HG03135 (cell line): ENCODE data around the gene SLC39A5.
A peak's percentile ranks its signal among the peaks of the same experiment; 100 is the strongest.
"Not testable (repeated sequence)": the region's sequence is repeated elsewhere in the genome, so short reads cannot be mapped to it uniquely, and the experiment has no call there.

ENCODE experiments used
- ATAC-seq: cut with Tn5 transposase; IDR thresholded peaks from one replicate; pipeline ENCODE4 v1.9.1; 2021; ENCODE audit warnings: mild to moderate bottlenecking, moderate library complexity; ENCODE audit not compliant: unreplicated experiment

SLC39A5 gene

GRCh38 chr12:56242986-56243385 is 13.1 kb downstream of the SLC39A5 start:
- ATAC-seq, result no peak

- no peak for ATAC-seq
These were observed 13.9 kb downstream of the SLC39A5 start for GRCh38 chr12:56243731-56244181.

- no peak for ATAC-seq
These were observed 14.6 kb downstream of the SLC39A5 start for GRCh38 chr12:56244494-56244893.

- ATAC-seq, result no peak
These were observed 18.1 kb downstream of the SLC39A5 start for GRCh38 chr12:56247923-56248322.

- no peak for ATAC-seq
These were observed 18.9 kb downstream of the SLC39A5 start for GRCh38 chr12:56248711-56249110.

GRCh38 chr12:56252649-56253048 is 22.8 kb downstream of the SLC39A5 start:
- no peak for ATAC-seq

- ATAC-seq, result no peak
These were observed 23.2 kb downstream of the SLC39A5 start for GRCh38 chr12:56253091-56253490.

GRCh38 chr12:56255671-56256070 is 25.8 kb downstream of the SLC39A5 start:
- ATAC-seq, result no peak

GRCh38 chr12:56256326-56256960 is 26.6 kb downstream of the SLC39A5 start:
- no peak for ATAC-seq

- no peak for ATAC-seq
These were observed 27.2 kb downstream of the SLC39A5 start for GRCh38 chr12:56257071-56257470.

- ATAC-seq, result peak; percentile 9
These were observed 27.7 kb downstream of the SLC39A5 start for GRCh38 chr12:56257491-56258067.

GRCh38 chr12:56258068-56258819 is 28.4 kb downstream of the SLC39A5 start, which contains the start of gene ANKRD52:
TSS of gene ANKRD52 (minus strand) at chr12:56258384. CDS start at chr12:56258269, 115 bp downstream.
- ATAC-seq, result peak; percentile 85

GRCh38 chr12:56258820-56259183 is 29.0 kb downstream of the SLC39A5 start:
- ATAC-seq, result no peak

GRCh38 chr12:56260380-56260779 is 30.5 kb downstream of the SLC39A5 start:
- no peak for ATAC-seq

GRCh38 chr12:56260921-56261320 is 31.1 kb downstream of the SLC39A5 start:
- ATAC-seq, result no peak

- no peak for ATAC-seq
These were observed 31.8 kb downstream of the SLC39A5 start for GRCh38 chr12:56261503-56262232.

GRCh38 chr12:56262955-56263354 is 33.1 kb downstream of the SLC39A5 start:
- ATAC-seq, result not testable (repeated sequence)

GRCh38 chr12:56266068-56266692 is 36.3 kb downstream of the SLC39A5 start:
- not testable (repeated sequence) for ATAC-seq

GRCh38 chr12:56266693-56267442 is 37.0 kb downstream of the SLC39A5 start, which contains the start of gene COQ10A:
TSS of gene COQ10A (plus strand) at chr12:56266942. CDS start at chr12:56267119, 177 bp downstream.
- ATAC-seq, result peak; percentile 91
